Renal cortical epithelial cell (primary cell): Measurements from ENCODE around the gene GOLGA6L4. TPM values are rescaled to one million over a fixed set of nuclear protein-coding genes. Genes with fewer than 3 reads are reported as not detected.
"Not testable (repeated sequence)": the region's sequence is repeated elsewhere in the genome, so short reads cannot be mapped to it uniquely, and the experiment has no call there.

Experiments
- DNase-seq: peaks from one replicate; pipeline ENCODE4 v3.0.0-alpha.2; 2011; ENCODE audit warnings: low read depth
- total RNA-seq: library from RNA; depleted of rRNA; stranded (reverse); fragments of >200 nt; gene quantifications from 2 replicates; pipeline ENCODE4 v1.2.3, GENCODE V29; 2014

Gene GOLGA6L4
- total RNA-seq: 1.7 and 2.2 TPM in 2 replicates

GRCh38 chr15:84235573-84235972 lies at the start of gene GOLGA6L4:
GOLGA6L4 (plus strand) TSS chr15:84235773; CDS start chr15:84235835, 62 bp downstream.
- not testable (repeated sequence) for DNase-seq

- not testable (repeated sequence) for DNase-seq
Observed at GRCh38 chr15:84192982-84193381, 42.6 kb upstream of the GOLGA6L4 start.

DNA sequence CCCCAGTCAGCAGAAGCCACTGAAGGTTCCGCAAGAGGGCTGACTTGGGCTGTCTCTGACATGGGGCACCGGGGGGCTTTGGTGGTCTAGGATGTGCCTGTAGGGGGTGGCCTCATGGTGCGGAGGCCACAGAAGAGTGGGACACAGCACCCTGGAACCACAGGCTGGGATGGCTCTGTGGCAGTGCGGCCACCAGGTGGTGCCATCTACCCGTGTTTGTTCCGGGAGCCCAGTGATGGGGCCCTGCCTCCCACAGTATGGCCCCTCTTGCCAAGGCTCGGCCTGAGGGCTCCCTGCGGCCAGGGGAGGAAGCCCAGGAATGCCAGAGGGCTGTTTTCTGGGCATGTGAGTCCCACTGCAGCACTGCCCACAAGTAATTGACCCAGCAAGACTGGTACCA lies 40.0 kb upstream of the GOLGA6L4 start:
- not testable (repeated sequence) for DNase-seq

- not testable (repeated sequence) for DNase-seq
Observed at GRCh38 chr15:84196530-84197188, 38.9 kb upstream of the GOLGA6L4 start.

DNA sequence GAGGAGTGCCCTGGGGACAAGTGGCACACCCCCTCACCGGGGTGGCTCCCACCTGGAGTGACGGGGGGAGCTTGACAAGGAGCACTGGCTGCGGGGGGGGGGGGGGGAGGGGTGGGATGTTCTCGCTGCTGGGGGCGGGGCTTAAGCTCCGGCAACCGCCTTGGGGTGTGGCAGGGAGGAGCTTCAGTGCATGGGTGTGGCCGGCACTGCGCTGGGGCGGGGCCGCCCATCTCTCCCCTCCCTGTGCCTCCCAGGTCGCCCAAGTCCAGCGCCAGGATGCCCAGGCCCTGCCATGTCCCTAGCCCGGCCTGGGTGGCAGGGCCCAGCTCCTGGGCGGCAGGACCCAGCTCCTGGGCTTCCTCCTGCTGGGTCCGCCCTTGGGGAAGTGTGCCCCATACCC lies 35.7 kb upstream of the GOLGA6L4 start:
- DNase-seq: not testable (repeated sequence)

DNA sequence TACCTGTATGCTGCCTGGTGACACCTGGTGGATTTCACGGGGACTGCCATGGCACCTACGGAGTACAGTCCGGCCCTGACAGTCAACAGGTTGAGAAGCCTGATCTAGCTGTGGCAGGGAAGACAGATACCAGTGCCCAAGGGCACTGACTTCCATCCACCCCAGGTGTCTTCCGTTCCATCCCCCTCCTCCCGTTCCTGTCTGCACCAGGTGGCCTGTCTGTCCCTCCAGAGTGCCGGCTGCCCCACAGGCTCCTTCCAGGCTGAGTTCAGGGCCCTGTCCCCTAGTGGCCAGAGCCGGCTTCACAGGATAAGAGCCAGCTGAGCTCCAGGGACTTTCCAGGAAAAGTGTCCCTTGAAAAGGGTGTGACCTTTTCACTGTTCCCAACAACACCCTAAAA lies 10.9 kb downstream of the GOLGA6L4 start:
- not testable (repeated sequence) for DNase-seq
